ENCODE measurements around the gene NTRK2.

Gene NTRK2

DNA sequence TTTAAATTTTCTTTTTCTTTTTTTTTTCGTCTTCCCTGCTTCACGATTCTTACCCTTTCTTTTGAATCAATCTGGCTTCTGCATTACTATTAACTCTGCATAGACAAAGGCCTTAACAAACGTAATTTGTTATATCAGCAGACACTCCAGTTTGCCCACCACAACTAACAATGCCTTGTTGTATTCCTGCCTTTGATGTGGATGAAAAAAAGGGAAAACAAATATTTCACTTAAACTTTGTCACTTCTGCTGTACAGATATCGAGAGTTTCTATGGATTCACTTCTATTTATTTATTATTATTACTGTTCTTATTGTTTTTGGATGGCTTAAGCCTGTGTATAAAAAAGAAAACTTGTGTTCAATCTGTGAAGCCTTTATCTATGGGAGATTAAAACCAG is 352.2 kb downstream of the NTRK2 start:
- TF ChIP-seq ZNF70 (CRISPR knock-in tag; IDR thresholded peaks at IDR 0.05) (no peak), CREB5 (CRISPR knock-in tag; IDR thresholded peaks at IDR 0.05; ENCODE audit: low read depth) (no peak), RARB (CRISPR knock-in tag; IDR thresholded peaks at IDR 0.05) (no peak), BACH2 (CRISPR knock-in tag; IDR thresholded peaks at IDR 0.05; ENCODE audit: borderline replicate concordance) (no peak), TCF4 (CRISPR knock-in tag; IDR thresholded peaks at IDR 0.05; ENCODE audit: borderline replicate concordance) (no peak), ZNF8 (CRISPR knock-in tag; IDR thresholded peaks at IDR 0.05) (no peak), ISL1 (CRISPR knock-in tag; IDR thresholded peaks at IDR 0.05) (no peak), ZFP3 (CRISPR knock-in tag; IDR thresholded peaks at IDR 0.05) (no peak), ZC3H10 (CRISPR knock-in tag; IDR thresholded peaks at IDR 0.05) (no peak), ESRRG (CRISPR knock-in tag; IDR thresholded peaks at IDR 0.05) (no peak), ZFP30 (CRISPR knock-in tag; IDR thresholded peaks at IDR 0.05) (no peak), ARNTL (CRISPR knock-in tag; IDR thresholded peaks at IDR 0.05; ENCODE audit: borderline replicate concordance, low read depth) (no peak), GLIS3 (CRISPR knock-in tag; IDR thresholded peaks at IDR 0.05) (no peak), CSRNP3 (CRISPR knock-in tag; IDR thresholded peaks at IDR 0.05) (no peak), ZNF565 (CRISPR knock-in tag; conservative IDR thresholded peaks at IDR 0.05; ENCODE audit: low read depth) (no peak)
- TF ChIP-seq, protein P1, sequence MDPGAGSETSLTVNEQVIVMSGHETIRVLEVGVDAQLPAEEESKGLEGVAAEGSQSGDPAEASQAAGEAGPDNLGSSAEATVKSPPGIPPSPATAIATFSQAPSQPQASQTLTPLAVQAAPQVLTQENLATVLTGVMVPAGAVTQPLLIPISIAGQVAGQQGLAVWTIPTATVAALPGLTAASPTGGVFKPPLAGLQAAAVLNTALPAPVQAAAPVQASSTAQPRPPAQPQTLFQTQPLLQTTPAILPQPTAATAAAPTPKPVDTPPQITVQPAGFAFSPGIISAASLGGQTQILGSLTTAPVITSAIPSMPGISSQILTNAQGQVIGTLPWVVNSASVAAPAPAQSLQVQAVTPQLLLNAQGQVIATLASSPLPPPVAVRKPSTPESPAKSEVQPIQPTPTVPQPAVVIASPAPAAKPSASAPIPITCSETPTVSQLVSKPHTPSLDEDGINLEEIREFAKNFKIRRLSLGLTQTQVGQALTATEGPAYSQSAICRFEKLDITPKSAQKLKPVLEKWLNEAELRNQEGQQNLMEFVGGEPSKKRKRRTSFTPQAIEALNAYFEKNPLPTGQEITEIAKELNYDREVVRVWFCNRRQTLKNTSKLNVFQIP (CRISPR knock-in tag; IDR thresholded peaks at IDR 0.05; ENCODE audit: borderline replicate concordance, low read depth): no peak
- TF ChIP-seq, protein P2, sequence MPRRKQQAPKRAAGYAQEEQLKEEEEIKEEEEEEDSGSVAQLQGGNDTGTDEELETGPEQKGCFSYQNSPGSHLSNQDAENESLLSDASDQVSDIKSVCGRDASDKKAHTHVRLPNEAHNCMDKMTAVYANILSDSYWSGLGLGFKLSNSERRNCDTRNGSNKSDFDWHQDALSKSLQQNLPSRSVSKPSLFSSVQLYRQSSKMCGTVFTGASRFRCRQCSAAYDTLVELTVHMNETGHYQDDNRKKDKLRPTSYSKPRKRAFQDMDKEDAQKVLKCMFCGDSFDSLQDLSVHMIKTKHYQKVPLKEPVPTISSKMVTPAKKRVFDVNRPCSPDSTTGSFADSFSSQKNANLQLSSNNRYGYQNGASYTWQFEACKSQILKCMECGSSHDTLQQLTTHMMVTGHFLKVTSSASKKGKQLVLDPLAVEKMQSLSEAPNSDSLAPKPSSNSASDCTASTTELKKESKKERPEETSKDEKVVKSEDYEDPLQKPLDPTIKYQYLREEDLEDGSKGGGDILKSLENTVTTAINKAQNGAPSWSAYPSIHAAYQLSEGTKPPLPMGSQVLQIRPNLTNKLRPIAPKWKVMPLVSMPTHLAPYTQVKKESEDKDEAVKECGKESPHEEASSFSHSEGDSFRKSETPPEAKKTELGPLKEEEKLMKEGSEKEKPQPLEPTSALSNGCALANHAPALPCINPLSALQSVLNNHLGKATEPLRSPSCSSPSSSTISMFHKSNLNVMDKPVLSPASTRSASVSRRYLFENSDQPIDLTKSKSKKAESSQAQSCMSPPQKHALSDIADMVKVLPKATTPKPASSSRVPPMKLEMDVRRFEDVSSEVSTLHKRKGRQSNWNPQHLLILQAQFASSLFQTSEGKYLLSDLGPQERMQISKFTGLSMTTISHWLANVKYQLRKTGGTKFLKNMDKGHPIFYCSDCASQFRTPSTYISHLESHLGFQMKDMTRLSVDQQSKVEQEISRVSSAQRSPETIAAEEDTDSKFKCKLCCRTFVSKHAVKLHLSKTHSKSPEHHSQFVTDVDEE (CRISPR knock-in tag; IDR thresholded peaks at IDR 0.05): no peak
- TF ChIP-seq, protein P3, sequence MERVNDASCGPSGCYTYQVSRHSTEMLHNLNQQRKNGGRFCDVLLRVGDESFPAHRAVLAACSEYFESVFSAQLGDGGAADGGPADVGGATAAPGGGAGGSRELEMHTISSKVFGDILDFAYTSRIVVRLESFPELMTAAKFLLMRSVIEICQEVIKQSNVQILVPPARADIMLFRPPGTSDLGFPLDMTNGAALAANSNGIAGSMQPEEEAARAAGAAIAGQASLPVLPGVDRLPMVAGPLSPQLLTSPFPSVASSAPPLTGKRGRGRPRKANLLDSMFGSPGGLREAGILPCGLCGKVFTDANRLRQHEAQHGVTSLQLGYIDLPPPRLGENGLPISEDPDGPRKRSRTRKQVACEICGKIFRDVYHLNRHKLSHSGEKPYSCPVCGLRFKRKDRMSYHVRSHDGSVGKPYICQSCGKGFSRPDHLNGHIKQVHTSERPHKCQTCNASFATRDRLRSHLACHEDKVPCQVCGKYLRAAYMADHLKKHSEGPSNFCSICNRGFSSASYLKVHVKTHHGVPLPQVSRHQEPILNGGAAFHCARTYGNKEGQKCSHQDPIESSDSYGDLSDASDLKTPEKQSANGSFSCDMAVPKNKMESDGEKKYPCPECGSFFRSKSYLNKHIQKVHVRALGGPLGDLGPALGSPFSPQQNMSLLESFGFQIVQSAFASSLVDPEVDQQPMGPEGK (CRISPR knock-in tag; IDR thresholded peaks at IDR 0.05; ENCODE audit: borderline replicate concordance): no peak
- no peak for ATAC-seq

DNA sequence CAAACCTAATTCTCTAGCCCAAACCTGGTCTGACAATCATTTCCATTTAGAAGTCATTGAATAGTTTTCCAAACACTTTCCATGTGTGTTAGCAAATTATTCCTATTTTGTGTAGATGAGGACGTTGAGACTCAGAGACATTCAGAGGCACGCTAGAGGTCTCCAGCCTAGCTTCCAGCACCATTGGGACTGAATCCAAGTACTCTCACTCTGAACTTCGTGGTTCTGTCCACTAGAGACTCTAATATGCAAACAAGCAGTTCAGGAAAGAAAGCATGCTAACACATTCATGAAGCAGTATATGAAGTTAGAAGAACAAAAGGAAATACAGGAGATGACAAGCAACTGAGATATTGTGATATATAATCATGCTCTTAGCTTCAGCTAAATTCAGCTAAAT is 354.8 kb downstream of the NTRK2 start:
- TF ChIP-seq ZNF565 (CRISPR knock-in tag; conservative IDR thresholded peaks at IDR 0.05; ENCODE audit: low read depth) (no peak), SNAI2 (CRISPR knock-in tag; IDR thresholded peaks at IDR 0.05) (no peak), ISL1 (CRISPR knock-in tag; IDR thresholded peaks at IDR 0.05) (no peak), CSDC2 (CRISPR knock-in tag; IDR thresholded peaks at IDR 0.05) (no peak), PPARA (CRISPR knock-in tag; IDR thresholded peaks at IDR 0.05; ENCODE audit: borderline replicate concordance) (no peak)
- TF ChIP-seq, protein P3 (CRISPR knock-in tag; IDR thresholded peaks at IDR 0.05; ENCODE audit: borderline replicate concordance): no peak

More for the DNA sequence above, 354.8 kb downstream of the NTRK2 start:
- no peak for ATAC-seq
